SK-N-SH (cell line): ENCODE measurements around the gene CLEC3B. TPM values are rescaled to one million over a fixed set of nuclear protein-coding genes. Genes with fewer than 3 reads are reported as not detected.

Source experiments
- CTCF ChIA-PET: fragments of 300-600, 350-600 bp; formaldehyde crosslinking; extraction: SDS; loops from one replicate; lab custom pipeline; 2021; lab: Yijun Ruan, JAX
- POLR2A ChIA-PET: fragments of 350-600 bp; sonication (Branson Sonifier 250); formaldehyde crosslinking; extraction: SDS; loops from one replicate; lab custom pipeline; 2020; ENCODE audit warnings: antibody characterized with exemption, inconsistent platforms; lab: Yijun Ruan, JAX
- DNase-seq: peaks from one replicate; pipeline ENCODE4 v3.0.0; 2012
- H2AFZ ChIP-seq: fragments of 200-600 bp; sonication (generic); 2 replicates; pipeline ENCODE4 v1.8.1; 2016; ENCODE audit warnings: antibody characterized with exemption, mild to moderate bottlenecking, low read depth
- H3F3A ChIP-seq: fragments of 200-600 bp; sonication (generic); replicated peaks from 2 replicates; pipeline ENCODE3; 2016; ENCODE audit warnings: antibody characterized with exemption, mild to moderate bottlenecking; ENCODE audit not compliant: insufficient read depth
- H3K27ac ChIP-seq, 2 experiments: fragments of 200-500 bp in 1 of 2; fragments of 200-600 bp in 1 of 2; sonication (Bioruptor generic) in 1 of 2; sonication (generic), shearing (Covaris generic) in 1 of 2; 2 replicates each; pipeline versions ENCODE4 v1.5.1 to v1.6.1; 2014 to 2016; ENCODE audit warnings: low read depth in 2 of 2, inconsistent platforms in 1 of 2, low read length in 1 of 2, mild to moderate bottlenecking in 1 of 2, mixed read lengths in 1 of 2
- H3K27me3 ChIP-seq: fragments of 200-600 bp; sonication (generic), shearing (Covaris generic); 2 replicates; pipeline ENCODE4 v1.6.1; 2016; ENCODE audit warnings: mixed run types; ENCODE audit not compliant: insufficient read depth
- H3K36me3 ChIP-seq, 2 experiments: fragments of 200-500 bp in 1 of 2; fragments of 200-600 bp in 1 of 2; sonication (Bioruptor generic) in 1 of 2; sonication (generic) in 1 of 2; replicated peaks in 1 of 2; 2 replicates each; pipeline versions ENCODE3 to v1.5.1; 2014 to 2016; ENCODE audit warnings: low read length in 1 of 2, mild to moderate bottlenecking in 1 of 2; ENCODE audit not compliant: insufficient read depth in 2 of 2, control insufficient read depth in 1 of 2
- H3K4me1 ChIP-seq, 2 experiments: fragments of 200-500 bp in 1 of 2; fragments of 200-600 bp in 1 of 2; sonication (Bioruptor generic) in 1 of 2; sonication (generic), shearing (Covaris generic) in 1 of 2; 2 replicates each; pipeline versions ENCODE4 v1.5.1 to v1.6.1; 2014 to 2016; ENCODE audit warnings: low read depth in 1 of 2, low read length in 1 of 2, mixed run types in 1 of 2; ENCODE audit not compliant: insufficient read depth in 2 of 2, control insufficient read depth in 1 of 2
- H3K4me2 ChIP-seq: fragments of 200-600 bp; sonication (generic), shearing (Covaris generic); 2 replicates; pipeline ENCODE4 v1.6.1; 2017; ENCODE audit warnings: mixed run types
- H3K4me3 ChIP-seq, 2 experiments: fragments of 200-500 bp in 1 of 2; fragments of 200-600 bp in 1 of 2; sonication (Bioruptor generic) in 1 of 2; sonication (generic), shearing (Covaris generic) in 1 of 2; 2 replicates each; pipeline versions ENCODE4 v1.5.1 to v1.8.1; 2014 to 2016; ENCODE audit warnings: low read depth in 2 of 2, inconsistent platforms in 1 of 2, low read length in 1 of 2, mild to moderate bottlenecking in 1 of 2, mixed read lengths in 1 of 2, moderate library complexity in 1 of 2
- H3K79me2 ChIP-seq: fragments of 200-600 bp; sonication (generic); 2 replicates; pipeline ENCODE4 v1.8.1; 2017; ENCODE audit warnings: mild to moderate bottlenecking; ENCODE audit not compliant: insufficient read depth
- H3K9ac ChIP-seq: fragments of 200-600 bp; sonication (generic); 2 replicates; pipeline ENCODE4 v1.6.1; 2017; ENCODE audit warnings: mixed run types
- H3K9me2 ChIP-seq: fragments of 200-600 bp; sonication (generic); 2 replicates; pipeline ENCODE4 v1.6.1; 2017; ENCODE audit warnings: mixed run types
- H3K9me3 ChIP-seq: fragments of 200-600 bp; sonication (generic); 2 replicates; pipeline ENCODE4 v1.6.1; 2017; ENCODE audit warnings: mixed run types, mild to moderate bottlenecking, moderate library complexity
- H4K20me1 ChIP-seq: fragments of 200-600 bp; sonication (generic); 2 replicates; pipeline ENCODE4 v1.6.1; 2017; ENCODE audit warnings: mild to moderate bottlenecking, mixed run types; ENCODE audit not compliant: insufficient read depth
- CHD2 ChIP-seq: fragments of 150-350 bp; IDR thresholded peaks from 2 replicates; pipeline ENCODE4 v1.6.1; 2018; ENCODE audit warnings: low read length; ENCODE audit not compliant: partially characterized antibody
- CTCF ChIP-seq: fragments of 200-600 bp; sonication (generic); IDR thresholded peaks from 2 replicates; pipeline ENCODE4 v1.6.1; 2017; ENCODE audit warnings: antibody characterized with exemption, mild to moderate bottlenecking, moderate library complexity
- ELF1 ChIP-seq: IDR thresholded peaks from 2 replicates; pipeline ENCODE4 v1.4.0; 2012
- EZH2phosphoT487 ChIP-seq: fragments of 200-600 bp; sonication (generic); IDR thresholded peaks from 2 replicates; pipeline ENCODE4 v1.6.1; 2017; ENCODE audit warnings: low read depth, mixed run types, mild to moderate bottlenecking, antibody characterized with exemption, moderate library complexity, borderline replicate concordance
- FOSL2 ChIP-seq: IDR thresholded peaks from 2 replicates; pipeline ENCODE4 v1.4.0; 2012; ENCODE audit warnings: low read depth, mild to moderate bottlenecking, moderate library complexity, borderline replicate concordance
- FOXM1 ChIP-seq: IDR thresholded peaks from 2 replicates; pipeline ENCODE4 v1.4.0; 2012; ENCODE audit warnings: low read depth, mild to moderate bottlenecking
- GABPA ChIP-seq: IDR thresholded peaks from 2 replicates; pipeline ENCODE4 v1.4.0; 2012; ENCODE audit warnings: low read depth, mild to moderate bottlenecking
- IRF3 ChIP-seq: fragments of 150-350 bp; IDR thresholded peaks from 2 replicates; pipeline ENCODE4 v1.6.1; 2016; ENCODE audit warnings: mild to moderate bottlenecking, low read depth, low read length
- JUND ChIP-seq: IDR thresholded peaks from 2 replicates; pipeline ENCODE4 v1.4.0; 2012
- MAX ChIP-seq: IDR thresholded peaks from 2 replicates; pipeline ENCODE4 v1.4.0; 2012; ENCODE audit warnings: low read depth
- MEF2A ChIP-seq: IDR thresholded peaks from 2 replicates; pipeline ENCODE4 v1.4.0; 2012; ENCODE audit warnings: low read depth, borderline replicate concordance
- MXI1 ChIP-seq: IDR thresholded peaks from 2 replicates; pipeline ENCODE4 v1.6.1; 2012; ENCODE audit warnings: mild to moderate bottlenecking, low read depth, low read length, improper control_type of control experiment
- NFIC ChIP-seq: IDR thresholded peaks from 2 replicates; pipeline ENCODE4 v1.4.0; 2012; ENCODE audit warnings: borderline replicate concordance
- NRF1 ChIP-seq: IDR thresholded peaks from 2 replicates; pipeline ENCODE4 v1.6.1; 2012; ENCODE audit warnings: low read depth, mild to moderate bottlenecking, low read length
- PBX3 ChIP-seq: IDR thresholded peaks from 2 replicates; pipeline ENCODE4; 2012
- RCOR1 ChIP-seq: fragments of 150-350 bp; IDR thresholded peaks from 2 replicates; pipeline ENCODE4 v1.6.1; 2017; ENCODE audit warnings: antibody characterized with exemption, low read length
- SIN3A ChIP-seq: IDR thresholded peaks from 2 replicates; pipeline ENCODE4 v1.6.1; 2012; ENCODE audit warnings: low read depth, mild to moderate bottlenecking, low read length, moderate library complexity, borderline replicate concordance
- SMC3 ChIP-seq: IDR thresholded peaks from 2 replicates; pipeline ENCODE4 v1.6.1; 2012; ENCODE audit warnings: low read depth, low read length, improper control_type of control experiment
- TEAD4 ChIP-seq: IDR thresholded peaks from 2 replicates; pipeline ENCODE4 v1.4.0; 2012; ENCODE audit warnings: mild to moderate bottlenecking, borderline replicate concordance; ENCODE audit not compliant: insufficient read depth
- USF1 ChIP-seq: IDR thresholded peaks from 2 replicates; pipeline ENCODE4 v1.4.0; 2012; ENCODE audit warnings: low read depth, borderline replicate concordance
- YY1 ChIP-seq: IDR thresholded peaks from 2 replicates; pipeline ENCODE4 v1.4.0; 2012; ENCODE audit warnings: low read depth, mild to moderate bottlenecking
- WGBS: methylation state at CpG from one replicate; pipeline ENCODE4 v1.1.6; 2017; ENCODE audit warnings: low lambda C conversion rate; 5-methylcytosine and 5-hydroxymethylcytosine counted together
- polyA plus RNA-seq, 3 experiments: library from polyadenylated mRNA; depleted of rRNA; stranded (reverse); fragments of >200 nt; gene quantifications; 2 replicates each; pipeline ENCODE4 v1.2.3, GENCODE V29; 2012

CLEC3B gene
- polyA plus RNA-seq, 1 of the 3 experiments (the other 2 are of a cell fraction) = 0.46 TPM

GRCh38 chr3:45031531-45031930, 5.4 kb downstream of the CLEC3B start:
- Histone ChIP-seq H3K4me1 (no peaks in the 10 kb centered on the region; a peak in 2 of 4 replicates), H4K20me1 (no peaks in the 10 kb centered on the region), H3F3A (no peaks in the 10 kb centered on the region), H3K79me2 (no peaks in the 10 kb centered on the region), H3K36me3 (no peaks in the 10 kb centered on the region), H3K9me3 (no peaks in the 10 kb centered on the region), H3K9ac (no peak overlapping the region), H3K4me3 (no peak overlapping the region), H2AFZ (no peak overlapping the region), H3K27ac (no peak overlapping the region), H3K9me2 (no peaks in the 10 kb centered on the region), H3K27me3 (no peaks in the 10 kb centered on the region), H3K4me2 (no peak overlapping the region)
- ChIA-PET POLR2A (no interaction called here), CTCF (interaction anchor here (0.7 to 4.3 kb wide), 5 partner anchors 10 to 480 kb away, joined by 3 to 27 read pairs (median 3); no protein-coding TSS in a partner anchor)
- 43% methylated on average over 2 of the region's 3 CpGs for WGBS
- TF ChIP-seq MEF2A (no peak), RCOR1 (no peak)
- DNase-seq = no peak

GRCh38 chr3:45032113-45032512, 6.0 kb downstream of the CLEC3B start:
- Histone ChIP-seq H3K4me2 (no peak overlapping the region), H3K9me2 (no peaks in the 10 kb centered on the region), H3K9me3 (no peaks in the 10 kb centered on the region), H3K4me3 (no peak overlapping the region), H3K79me2 (no peaks in the 10 kb centered on the region), H3F3A (no peaks in the 10 kb centered on the region), H3K9ac (no peak overlapping the region), H2AFZ (no peak overlapping the region), H3K27me3 (no peaks in the 10 kb centered on the region), H4K20me1 (no peaks in the 10 kb centered on the region), H3K36me3 (no peaks in the 10 kb centered on the region), H3K4me1 (no peaks in the 10 kb centered on the region; a peak in 2 of 4 replicates), H3K27ac (no peak overlapping the region)
- CTCF ChIA-PET = interaction anchor here (0.6 to 4.3 kb wide), 2 partner anchors 9 to 380 kb away, joined by 3 to 27 read pairs; no protein-coding TSS in a partner anchor
- TF ChIP-seq FOXM1 (no peak), IRF3 (no peak), FOSL2 (no peak), PBX3 (no peak), ELF1 (no peak), NFIC (no peak), SMC3 (no peak), SIN3A (no peak), RCOR1 (no peak), CTCF (no peak), MAX (no peak), TEAD4 (no peak), GABPA (no peak), YY1 (no peak), CHD2 (no peak), USF1 (no peak), NRF1 (no peak), JUND (no peak), EZH2phosphoT487 (no peak), MXI1 (no peak)
- WGBS = 93% methylated on average over 2 of the region's 2 CpGs
- POLR2A ChIA-PET = no interaction called here
- no peak for DNase-seq
